ENCODE data around the gene C9orf85. TPM values are rescaled to one million over a fixed set of nuclear protein-coding genes. Genes with fewer than 3 reads are reported as not detected.

Gene C9orf85
- total and polyA plus RNA-seq, 2 of the 8 experiments (the other 6 are each of a cell fraction or from before 2014, with no cell fraction given): 6.3 to 14.5 TPM

DNA sequence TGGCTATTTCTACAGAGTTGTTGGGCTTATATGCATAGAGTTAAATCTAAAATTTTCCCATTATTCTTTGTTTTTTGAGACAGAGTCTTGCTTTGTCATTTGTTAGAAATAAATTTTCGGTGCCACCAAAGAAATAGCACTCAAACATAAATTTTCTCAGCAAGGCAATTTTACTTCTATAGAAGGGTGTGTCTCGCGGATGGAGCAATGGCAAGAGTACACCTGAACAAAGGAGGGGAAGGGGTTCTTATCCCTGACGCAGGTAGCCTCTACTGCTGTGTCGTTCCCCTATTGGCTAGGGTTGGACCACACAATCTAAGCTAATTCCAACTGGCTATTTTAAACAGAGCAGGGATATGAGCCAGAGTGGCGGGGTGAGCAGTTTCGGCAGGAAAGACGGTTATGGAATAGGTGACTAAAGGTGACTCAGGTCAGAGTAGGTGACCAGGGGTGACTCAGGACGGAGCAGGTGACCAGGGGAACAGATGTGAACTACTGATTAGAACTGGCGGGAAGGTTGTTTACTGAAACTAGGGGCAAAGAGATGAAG, 57.2 kb downstream of the C9orf85 start:
- no peak overlapping the region for H3K4me3 ChIP-seq (ENCODE audit: extremely low read depth in 1 of 4, insufficient read depth in 2 of 4, low read depth in 3 of 4, low read length in 4 of 4)
- no peak overlapping the region for H3K4me2 ChIP-seq (ENCODE audit: insufficient read depth in 1 of 2, low read depth in 2 of 2, low read length in 2 of 2)
- peak overlapping the region; percentile 81; the same call in 1 of the 2 replicates for H2BK15ac ChIP-seq (ENCODE audit: low read length)
- H3K56ac ChIP-seq (replicated peaks; ENCODE audit: insufficient read length, low read depth, low read length): no peak overlapping the region
- H2BK12ac ChIP-seq (ENCODE audit: low read depth, low read length): peak overlapping the region; percentile 85
- H3K79me2 ChIP-seq (ENCODE audit: control insufficient read depth in 1 of 2, insufficient read depth in 2 of 2, low read length in 2 of 2): peaks cover 0 to 33% of the 10 kb centered on the region in 2 experiments; a peak in 3 of 4 replicates
- H4K5ac ChIP-seq (ENCODE audit: insufficient read length, low read depth, low read length): no peak overlapping the region
- no peak overlapping the region for H2BK120ac ChIP-seq (replicated peaks; ENCODE audit: low read depth, low read length)
- TF ChIP-seq SP4 (IDR thresholded peaks at IDR 0.05; ENCODE audit: low read length) (no peak), CBX5 (IDR thresholded peaks at IDR 0.05; ENCODE audit: low read depth, low read length) (no peak), KDM1A (IDR thresholded peaks at IDR 0.05; ENCODE audit: borderline replicate concordance, low read length) (no peak), FOSL1 (IDR thresholded peaks at IDR 0.05; ENCODE audit: insufficient read depth, low read depth, low read length) (no peak), CEBPB (IDR thresholded peaks at IDR 0.05; ENCODE audit: low read depth, low read length) (no peak), CREB1 (IDR thresholded peaks at IDR 0.05) (no peak)
- H3K9ac ChIP-seq (replicated peaks in 1 of 4; ENCODE audit: extremely low read depth in 1 of 4, low read depth in 3 of 4, low read length in 3 of 4): no peak overlapping the region
- H2AK5ac ChIP-seq (ENCODE audit: low read depth, low read length): 0 out of 2 replicates have a peak overlapping the region, but pooled peaks have one; percentile 60
- H4K20me1 ChIP-seq (replicated peaks in 1 of 2; ENCODE audit: control insufficient read depth in 1 of 2, insufficient read depth in 2 of 2, low read length in 2 of 2): no peaks in the 10 kb centered on the region
- DNase-seq (ENCODE audit: low read depth in 1 of 2, low spot score in 2 of 2) (no peak), FAIRE-seq (no peak)
- no peak overlapping the region for H3K14ac ChIP-seq (ENCODE audit: insufficient read length)
- H3K36me3 ChIP-seq (ENCODE audit: control insufficient read depth in 2 of 4, insufficient read depth in 4 of 4, low read length in 3 of 4): peaks cover 0 to 16% (median 0%) of the 10 kb centered on the region in 4 experiments; a peak in 2 of 8 replicates
- H2AFZ ChIP-seq (ENCODE audit: low read length): no peak overlapping the region
- no peak overlapping the region for H4K8ac ChIP-seq (ENCODE audit: extremely low read depth, insufficient read depth, low read length)
- H3K9me3 ChIP-seq (ENCODE audit: insufficient read depth in 2 of 2, low read depth in 1 of 2, low read length in 1 of 2): no peaks in the 10 kb centered on the region
- ChIA-PET CTCF (ENCODE audit: partially characterized antibody) (no interaction called here), POLR2A (ENCODE audit: partially characterized antibody) (no interaction called here)
- H3K23me2 ChIP-seq (ENCODE audit: low read depth, low read length): peaks cover 2% of the 10 kb centered on the region; the same call in 1 of the 2 replicates
- no peak overlapping the region for H3K23ac ChIP-seq (ENCODE audit: insufficient read length)
- H3K18ac ChIP-seq (ENCODE audit: extremely low read depth, low read length): peak overlapping the region; percentile 9; the same call in 1 of the 2 replicates
- 0 out of 2 replicates have a peak overlapping the region, but pooled peaks have one; percentile 49 for H2BK5ac ChIP-seq (ENCODE audit: low read depth, low read length)
- no peak overlapping the region for H3K27ac ChIP-seq (ENCODE audit: low read depth, low read length)
- H3K4ac ChIP-seq (replicated peaks; ENCODE audit: insufficient read length, low read depth, low read length): no peak overlapping the region
- H2BK20ac ChIP-seq (ENCODE audit: low read length): no peak overlapping the region
- no peak overlapping the region for H4K91ac ChIP-seq (replicated peaks; ENCODE audit: insufficient read length, low read length)
- peaks cover 0 to 10% (median 2%) of the 10 kb centered on the region in 4 experiments; a peak in 6 of 7 replicates for H3K4me1 ChIP-seq (replicated peaks in 1 of 4; ENCODE audit: control insufficient read depth in 3 of 4, insufficient read depth in 4 of 4, low read length in 3 of 4)
- no peaks in the 10 kb centered on the region for H3K79me1 ChIP-seq (ENCODE audit: low read depth, low read length)
- WGBS, 2 experiments (ENCODE audit: extremely low coverage in 1 of 2, insufficient coverage in 1 of 2, insufficient read length in 1 of 2, insufficient replicate concordance in 2 of 2, low coverage in 1 of 2, low lambda C conversion rate in 2 of 2, missing lambda C conversion rate in 1 of 2): 80% methylated on average over 10 of the region's 10 CpGs; no CpG with 5 or more reads in 1 of the 2 experiments
- H3K27me3 ChIP-seq (replicated peaks in 1 of 4; ENCODE audit: control insufficient read depth in 3 of 4, extremely low read depth in 1 of 4, insufficient read depth in 3 of 4, low read length in 3 of 4): no peaks in the 10 kb centered on the region
